OCI-LY7 (cell line): ENCODE results near the gene TCP11L2.

Experiments
- EZH2phosphoT487 ChIP-seq: fragments of 200-600 bp; sonication (generic); IDR thresholded peaks from 2 replicates; pipeline ENCODE4 v1.6.1; 2018; ENCODE audit warnings: low read depth, borderline replicate concordance, mild to moderate bottlenecking, mixed run types, antibody characterized with exemption, low read length, moderate library complexity, mixed read lengths
- TF ChIP-seq, protein P1 (sequence below): fragments of 200-600 bp; sonication (generic); conservative IDR thresholded peaks from 2 replicates; pipeline ENCODE4 v1.5.1; 2014; ENCODE audit warnings: mild to moderate bottlenecking, antibody characterized with exemption, low read length, moderate library complexity, mixed read lengths

DNA sequence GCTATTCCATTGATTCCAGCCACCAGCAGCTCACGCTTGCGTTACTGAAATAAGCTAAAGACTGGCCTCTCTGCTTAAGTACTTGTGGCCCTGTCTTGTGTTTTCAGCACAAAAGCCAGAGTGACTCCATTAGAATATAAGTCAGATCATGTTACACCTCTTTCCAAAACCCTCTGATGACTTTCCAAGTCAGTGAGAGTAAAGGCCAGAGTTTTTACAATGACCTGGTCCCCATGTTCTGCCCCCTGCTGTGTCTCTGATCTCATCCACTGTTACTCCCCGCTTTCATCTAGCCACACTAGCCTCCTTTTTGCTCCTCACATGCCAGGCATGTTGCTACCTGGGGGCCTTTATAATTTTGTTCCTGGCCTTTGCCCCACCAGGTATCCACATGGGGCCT, 47.8 kb upstream of the TCP11L2 start:
- TF ChIP-seq, protein P1, sequence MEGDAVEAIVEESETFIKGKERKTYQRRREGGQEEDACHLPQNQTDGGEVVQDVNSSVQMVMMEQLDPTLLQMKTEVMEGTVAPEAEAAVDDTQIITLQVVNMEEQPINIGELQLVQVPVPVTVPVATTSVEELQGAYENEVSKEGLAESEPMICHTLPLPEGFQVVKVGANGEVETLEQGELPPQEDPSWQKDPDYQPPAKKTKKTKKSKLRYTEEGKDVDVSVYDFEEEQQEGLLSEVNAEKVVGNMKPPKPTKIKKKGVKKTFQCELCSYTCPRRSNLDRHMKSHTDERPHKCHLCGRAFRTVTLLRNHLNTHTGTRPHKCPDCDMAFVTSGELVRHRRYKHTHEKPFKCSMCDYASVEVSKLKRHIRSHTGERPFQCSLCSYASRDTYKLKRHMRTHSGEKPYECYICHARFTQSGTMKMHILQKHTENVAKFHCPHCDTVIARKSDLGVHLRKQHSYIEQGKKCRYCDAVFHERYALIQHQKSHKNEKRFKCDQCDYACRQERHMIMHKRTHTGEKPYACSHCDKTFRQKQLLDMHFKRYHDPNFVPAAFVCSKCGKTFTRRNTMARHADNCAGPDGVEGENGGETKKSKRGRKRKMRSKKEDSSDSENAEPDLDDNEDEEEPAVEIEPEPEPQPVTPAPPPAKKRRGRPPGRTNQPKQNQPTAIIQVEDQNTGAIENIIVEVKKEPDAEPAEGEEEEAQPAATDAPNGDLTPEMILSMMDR: no peak
- no peak for TF ChIP-seq EZH2phosphoT487
